Breast epithelium (tissue), 4 donors: Measurements from ENCODE around the gene ILDR2. TPM values are rescaled to one million over a fixed set of nuclear protein-coding genes. Genes with fewer than 3 reads are reported as not detected.

Source experiments
- DNase-seq, 2 donors: peaks; one replicate each; pipeline ENCODE4 v3.0.0-alpha.2; 2019; ENCODE audit warnings: low spot score in 2 of 2
- H3K27ac ChIP-seq, 2 donors: fragments of 200-600 bp; sonication (generic) in 1 of 2; one replicate each; pipeline ENCODE4 v1.5.1; 2016 to 2019; ENCODE audit warnings: mild to moderate bottlenecking in 1 of 2
- H3K27me3 ChIP-seq, 2 donors: fragments of 200-600 bp; sonication (generic) in 1 of 2; one replicate each; pipeline versions ENCODE4 v1.5.1 to v1.6.0; 2017 to 2019; ENCODE audit warnings: control low read depth in 1 of 2, mild to moderate bottlenecking in 1 of 2
- H3K36me3 ChIP-seq: fragments of 200-600 bp; one replicate; pipeline ENCODE4 v1.5.1; 2019
- H3K4me1 ChIP-seq, 2 donors: fragments of 200-600 bp; sonication (generic); one replicate each; pipeline ENCODE4 v1.5.1; 2016 to 2019; ENCODE audit warnings: control low read depth in 1 of 2
- H3K4me3 ChIP-seq, 3 donors: fragments of 200-600 bp; sonication (generic); 1 replicate in 2 of 3; 2 replicates in 1 of 3; pipeline ENCODE4 v1.5.1; 2016 to 2019; ENCODE audit warnings: mild to moderate bottlenecking in 3 of 3, moderate library complexity in 2 of 3
- H3K9me3 ChIP-seq, 2 donors: fragments of 200-600 bp; sonication (generic) in 1 of 2; one replicate each; pipeline ENCODE4 v1.5.1; 2016 to 2019; ENCODE audit warnings: control low read depth in 1 of 2
- CTCF ChIP-seq, 3 donors: fragments of 450-650 bp; IDR thresholded peaks; one replicate each; pipeline ENCODE4 v1.5.1; 2016 to 2017; ENCODE audit warnings: antibody characterized with exemption in 3 of 3, mild to moderate bottlenecking in 3 of 3, moderate library complexity in 3 of 3
- POLR2A ChIP-seq: fragments of 450-650 bp; IDR thresholded peaks from one replicate; pipeline ENCODE4 v1.6.1; 2016; ENCODE audit warnings: antibody characterized with exemption, mild to moderate bottlenecking, moderate library complexity
- POLR2AphosphoS5 ChIP-seq, 3 donors: sonication (generic); formaldehyde crosslinking; IDR thresholded peaks; one replicate each; pipeline ENCODE4 v1.6.1; 2017; ENCODE audit warnings: antibody characterized with exemption in 3 of 3
- intact Hi-C: fragments of 100-400 bp; cut with DNase I; formaldehyde crosslinking; loops from one replicate; pipeline ENCODE4 v1.15.1; 2023; ENCODE audit warnings: low total_unique reads
- total RNA-seq, 3 donors: library from RNA; depleted of rRNA; stranded (reverse); fragments of >200 nt; gene quantifications; one replicate each; pipeline ENCODE4 v1.1.0, GENCODE V29; 2016

The ILDR2 gene
- total RNA-seq, 3 donors from 2014 or later: 1.9 TPM; not detected in 2

- Histone ChIP-seq H3K4me3 (no peak overlapping the region), H3K9me3 (no peaks in the 10 kb centered on the region), H3K27me3 (no peaks in the 10 kb centered on the region), H3K36me3 (no peaks in the 10 kb centered on the region), H3K4me1 (no peaks in the 10 kb centered on the region), H3K27ac (no peak overlapping the region)
- intact Hi-C loops: no loop called here
- no peak for TF ChIP-seq POLR2AphosphoS5 (IDR thresholded peaks at IDR 0.05)
- no peak for TF ChIP-seq CTCF (IDR thresholded peaks at IDR 0.05)
- TF ChIP-seq POLR2A: no peak
- DNase-seq: no peak
These were observed 106.7 kb downstream of the ILDR2 start for GRCh38 chr1:166868639-166869038.

GRCh38 chr1:166865926-166866325, 109.4 kb downstream of the ILDR2 start:
- Histone ChIP-seq H3K27ac (no peak overlapping the region), H3K27me3 (no peaks in the 10 kb centered on the region), H3K9me3 (no peaks in the 10 kb centered on the region), H3K4me1 (no peaks in the 10 kb centered on the region), H3K4me3 (no peak overlapping the region), H3K36me3 (no peaks in the 10 kb centered on the region)
- TF ChIP-seq POLR2AphosphoS5 (IDR thresholded peaks at IDR 0.05) (no peak), POLR2A (no peak), CTCF (IDR thresholded peaks at IDR 0.05) (no peak)
- no peak for DNase-seq
- intact Hi-C loops: no loop called here

- no peaks in the 10 kb centered on the region for H3K27me3 ChIP-seq
- no peak for TF ChIP-seq CTCF (IDR thresholded peaks at IDR 0.05)
- no peak for TF ChIP-seq POLR2AphosphoS5 (IDR thresholded peaks at IDR 0.05)
- TF ChIP-seq POLR2A: no peak
- H3K27ac ChIP-seq: no peak overlapping the region
- no peak for DNase-seq
- no peaks in the 10 kb centered on the region for H3K36me3 ChIP-seq
- H3K4me3 ChIP-seq: no peak overlapping the region
- H3K4me1 ChIP-seq: no peaks in the 10 kb centered on the region
- intact Hi-C loops: no loop called here
- no peaks in the 10 kb centered on the region for H3K9me3 ChIP-seq
These were observed 115.7 kb downstream of the ILDR2 start for GRCh38 chr1:166859597-166859996.

GRCh38 chr1:166858726-166859419, 116.5 kb downstream of the ILDR2 start:
- Histone ChIP-seq H3K36me3 (no peaks in the 10 kb centered on the region), H3K9me3 (no peaks in the 10 kb centered on the region)

More at GRCh38 chr1:166858726-166859419, 116.5 kb downstream of the ILDR2 start:
- no peaks in the 10 kb centered on the region for H3K27me3 ChIP-seq
- DNase-seq: no peak
- no peak for TF ChIP-seq CTCF (IDR thresholded peaks at IDR 0.05)
- TF ChIP-seq POLR2A: no peak
- no peak for TF ChIP-seq POLR2AphosphoS5 (IDR thresholded peaks at IDR 0.05)
- intact Hi-C loops: no loop called here
- no peak overlapping the region for H3K4me3 ChIP-seq
- H3K4me1 ChIP-seq: no peaks in the 10 kb centered on the region
- H3K27ac ChIP-seq: no peak overlapping the region

Other genes starting within 250 kb of the ILDR2 start
- gene POGK, start 136.1 kb downstream of the ILDR2 start, total RNA-seq: 10 to 100 TPM; 29.5 to 42.9 (median 29.8) TPM
- gene TADA1, start 99.3 kb downstream of the ILDR2 start, total RNA-seq: 10 to 100 TPM in 2 of 3 donors, 1 to 10 TPM in 1; 6.9 to 18.7 (median 14.1) TPM
- gene MAEL, start 13.7 kb upstream of the ILDR2 start, total RNA-seq: under 1 TPM in 1 of 3 donors, not detected in 2; 0.15 TPM
- gene GPA33, start 114.8 kb upstream of the ILDR2 start, total RNA-seq: 1 to 10 TPM in 1 of 3 donors, under 1 TPM in 2; 0.15 to 3.6 (median 0.16) TPM
- gene STYXL2, start 118.5 kb upstream of the ILDR2 start, total RNA-seq: under 1 TPM in 2 of 3 donors, not detected in 1; 0.16 to 0.33 TPM
- 10 to 100 TPM; 20.0 to 29.0 (median 21.0) TPM for gene POU2F1, start 245.3 kb upstream of the ILDR2 start, total RNA-seq